Measurements from ENCODE around the gene RNF217.

- TF ChIP-seq, protein P1, sequence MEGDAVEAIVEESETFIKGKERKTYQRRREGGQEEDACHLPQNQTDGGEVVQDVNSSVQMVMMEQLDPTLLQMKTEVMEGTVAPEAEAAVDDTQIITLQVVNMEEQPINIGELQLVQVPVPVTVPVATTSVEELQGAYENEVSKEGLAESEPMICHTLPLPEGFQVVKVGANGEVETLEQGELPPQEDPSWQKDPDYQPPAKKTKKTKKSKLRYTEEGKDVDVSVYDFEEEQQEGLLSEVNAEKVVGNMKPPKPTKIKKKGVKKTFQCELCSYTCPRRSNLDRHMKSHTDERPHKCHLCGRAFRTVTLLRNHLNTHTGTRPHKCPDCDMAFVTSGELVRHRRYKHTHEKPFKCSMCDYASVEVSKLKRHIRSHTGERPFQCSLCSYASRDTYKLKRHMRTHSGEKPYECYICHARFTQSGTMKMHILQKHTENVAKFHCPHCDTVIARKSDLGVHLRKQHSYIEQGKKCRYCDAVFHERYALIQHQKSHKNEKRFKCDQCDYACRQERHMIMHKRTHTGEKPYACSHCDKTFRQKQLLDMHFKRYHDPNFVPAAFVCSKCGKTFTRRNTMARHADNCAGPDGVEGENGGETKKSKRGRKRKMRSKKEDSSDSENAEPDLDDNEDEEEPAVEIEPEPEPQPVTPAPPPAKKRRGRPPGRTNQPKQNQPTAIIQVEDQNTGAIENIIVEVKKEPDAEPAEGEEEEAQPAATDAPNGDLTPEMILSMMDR (conservative IDR thresholded peaks at IDR 0.05 in 1 of 2, IDR thresholded peaks at IDR 0.05 in 1 of 2; ENCODE audit: extremely low read depth in 1 of 2, insufficient read depth in 1 of 2, low read depth in 1 of 2, low read length in 2 of 2) = no peak
- no peak for TF ChIP-seq EZH2 (IDR thresholded peaks at IDR 0.05; ENCODE audit: borderline replicate concordance, low read length)
Observed at GRCh38 chr6:125123468-125124048, 161.3 kb downstream of the RNF217 start.
